GM18498 (cell line): Measurements from ENCODE around the gene CD244.
"Not testable (repeated sequence)": the region's sequence is repeated elsewhere in the genome, so short reads cannot be mapped to it uniquely, and the experiment has no call there.

Experiments
- ATAC-seq: cut with Tn5 transposase; IDR thresholded peaks from one replicate; pipeline ENCODE4 v1.9.1; 2021; ENCODE audit warnings: mild to moderate bottlenecking, moderate library complexity; ENCODE audit not compliant: unreplicated experiment

Gene CD244

DNA sequence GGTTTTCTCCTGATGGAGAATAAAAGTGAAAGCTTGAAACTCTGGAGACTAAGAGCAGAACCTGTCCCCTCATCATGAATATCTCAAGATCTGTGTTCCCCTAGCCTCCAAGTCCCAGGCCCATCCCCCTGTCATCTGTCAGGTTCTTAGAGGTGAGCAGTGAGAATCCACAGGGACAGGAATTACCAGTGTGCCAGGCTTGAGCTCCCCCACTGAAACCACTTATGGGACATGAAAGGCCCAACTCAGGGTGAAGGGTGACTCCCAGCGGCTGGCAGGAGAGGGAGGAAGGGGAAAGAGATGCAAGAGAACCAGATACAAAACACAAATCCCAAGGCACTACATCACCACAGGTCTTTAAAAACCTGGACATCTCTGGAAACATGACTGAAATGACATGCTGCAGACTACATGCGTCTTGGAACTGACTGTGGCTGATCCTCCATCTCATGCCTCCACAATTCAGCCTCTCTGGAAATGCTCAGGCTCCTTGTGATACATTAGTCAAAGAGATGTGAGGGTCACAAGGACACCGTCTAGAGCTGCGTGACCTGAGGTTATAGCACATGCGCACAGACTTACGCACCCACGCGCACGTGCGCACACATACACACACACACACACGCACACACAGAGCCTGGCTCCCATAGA, 73.5 kb downstream of the CD244 start:
- no peak for ATAC-seq

- ATAC-seq = not testable (repeated sequence)
These were observed 79.5 kb downstream of the CD244 start for GRCh38 chr1:160782988-160783765.

DNA sequence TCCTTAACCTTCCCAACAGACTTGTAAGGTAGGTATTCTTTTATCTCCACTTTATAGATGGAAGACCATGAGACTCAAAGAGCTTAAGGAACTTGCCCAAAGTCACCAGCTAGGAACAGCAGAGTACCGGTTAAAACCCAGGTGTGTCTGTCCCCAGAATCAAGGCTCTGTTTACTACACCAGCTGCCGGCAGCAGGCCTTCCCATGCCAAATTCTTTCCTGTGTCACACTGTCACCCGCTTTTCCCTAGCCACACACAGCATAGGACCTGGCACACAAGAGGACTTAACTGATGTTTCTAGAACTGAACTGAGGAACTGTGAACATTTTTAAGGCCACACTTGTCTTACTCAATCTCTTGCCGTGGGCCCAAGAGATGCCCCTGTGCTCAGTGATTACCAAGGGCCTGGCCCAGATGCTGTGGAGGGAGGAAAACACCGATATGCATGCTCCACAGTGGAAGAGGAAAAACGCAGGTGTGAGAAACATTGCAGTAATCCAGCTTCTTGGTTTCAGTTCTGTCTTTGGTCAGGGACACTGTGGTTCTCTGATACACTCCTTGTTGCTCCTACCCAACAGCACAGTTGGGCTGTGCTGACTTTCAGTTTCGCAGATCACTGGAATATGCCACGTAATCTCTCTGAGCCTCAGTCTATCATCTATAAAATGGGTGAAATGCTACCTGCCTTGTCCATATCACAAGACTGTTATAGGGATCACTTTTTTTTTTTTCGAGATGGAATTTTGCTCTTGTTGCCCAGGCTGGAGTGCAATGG, 80.6 kb downstream of the CD244 start:
- peak; percentile 85 for ATAC-seq

DNA sequence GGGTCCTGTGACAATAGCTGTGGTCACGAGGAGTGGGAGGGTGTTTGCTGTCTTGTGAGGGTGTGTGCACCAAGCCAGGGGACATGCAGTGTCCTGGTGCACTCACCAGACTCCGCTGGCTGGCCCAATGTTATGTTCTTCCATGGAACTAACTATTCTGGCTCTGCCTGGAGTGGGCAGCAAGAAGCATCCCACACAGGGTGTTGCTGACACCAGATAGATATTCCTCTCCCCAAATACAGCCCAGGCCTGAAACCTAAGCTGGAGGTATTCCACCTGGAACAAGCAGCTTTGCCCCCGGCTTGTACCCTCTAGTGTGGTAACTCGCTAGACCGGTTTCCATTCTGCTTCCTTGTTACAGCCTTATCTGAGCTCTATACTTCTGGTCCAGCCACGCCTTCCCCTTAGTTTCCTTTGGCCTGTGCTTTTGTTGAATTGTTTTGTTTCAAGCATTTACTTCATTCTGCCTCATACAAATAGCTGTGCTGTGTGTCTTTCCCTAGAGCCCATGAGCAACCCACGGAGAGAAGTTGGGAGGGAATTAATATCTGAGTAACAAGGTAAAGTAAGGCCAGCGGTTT, 81.4 kb downstream of the CD244 start:
- ATAC-seq = no peak

DNA sequence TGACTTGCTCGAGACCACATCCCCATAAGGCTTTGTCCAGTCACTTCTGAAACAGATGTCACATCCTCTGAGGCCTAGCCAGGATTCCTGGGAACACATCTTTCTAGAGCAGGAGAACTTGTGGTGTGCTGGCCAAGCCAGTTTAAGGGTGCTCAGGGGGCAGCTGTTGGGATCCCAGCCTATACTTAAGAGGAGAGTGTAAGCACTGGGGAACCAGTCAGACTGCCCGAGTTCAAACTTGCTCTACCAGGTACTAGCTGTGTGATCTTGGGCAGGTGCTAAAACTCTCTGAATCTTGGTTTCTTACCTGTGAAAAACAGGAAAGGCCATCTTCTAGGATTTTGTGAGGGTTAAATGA, 82.3 kb downstream of the CD244 start:
- no peak for ATAC-seq
